Measurements from ENCODE around the gene ARAP1.

DNA sequence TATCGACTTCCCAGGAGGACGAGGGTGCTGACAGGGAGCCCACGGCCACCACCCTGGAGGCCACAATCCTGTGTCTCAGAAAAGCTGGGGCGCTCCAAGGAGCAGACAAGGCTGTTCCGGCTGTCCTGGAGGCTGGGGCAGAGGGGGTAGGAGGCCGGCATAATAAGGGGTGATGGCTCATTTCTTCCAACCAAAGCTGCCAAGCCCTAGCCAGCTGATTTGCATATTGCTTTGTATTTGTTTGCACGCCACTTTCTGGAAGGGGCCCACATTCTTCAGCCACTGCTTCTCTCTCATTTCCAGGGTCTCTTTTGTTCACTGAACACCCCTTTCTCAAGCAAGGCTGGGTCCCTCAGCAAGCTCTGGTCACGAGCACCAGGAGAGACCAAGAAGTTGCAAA, 82.7 kb downstream of the ARAP1 start:
- TF ChIP-seq GATA2 (IDR thresholded peaks at IDR 0.05; ENCODE audit: insufficient read depth, insufficient read length, low read depth, low read length) (no peak), POLR2A (IDR thresholded peaks at IDR 0.05; ENCODE audit: low read depth, low read length) (no peak), EZH2 (IDR thresholded peaks at IDR 0.05; ENCODE audit: borderline replicate concordance, low read depth, low read length, severe bottlenecking) (no peak)
- TF ChIP-seq, protein P1, sequence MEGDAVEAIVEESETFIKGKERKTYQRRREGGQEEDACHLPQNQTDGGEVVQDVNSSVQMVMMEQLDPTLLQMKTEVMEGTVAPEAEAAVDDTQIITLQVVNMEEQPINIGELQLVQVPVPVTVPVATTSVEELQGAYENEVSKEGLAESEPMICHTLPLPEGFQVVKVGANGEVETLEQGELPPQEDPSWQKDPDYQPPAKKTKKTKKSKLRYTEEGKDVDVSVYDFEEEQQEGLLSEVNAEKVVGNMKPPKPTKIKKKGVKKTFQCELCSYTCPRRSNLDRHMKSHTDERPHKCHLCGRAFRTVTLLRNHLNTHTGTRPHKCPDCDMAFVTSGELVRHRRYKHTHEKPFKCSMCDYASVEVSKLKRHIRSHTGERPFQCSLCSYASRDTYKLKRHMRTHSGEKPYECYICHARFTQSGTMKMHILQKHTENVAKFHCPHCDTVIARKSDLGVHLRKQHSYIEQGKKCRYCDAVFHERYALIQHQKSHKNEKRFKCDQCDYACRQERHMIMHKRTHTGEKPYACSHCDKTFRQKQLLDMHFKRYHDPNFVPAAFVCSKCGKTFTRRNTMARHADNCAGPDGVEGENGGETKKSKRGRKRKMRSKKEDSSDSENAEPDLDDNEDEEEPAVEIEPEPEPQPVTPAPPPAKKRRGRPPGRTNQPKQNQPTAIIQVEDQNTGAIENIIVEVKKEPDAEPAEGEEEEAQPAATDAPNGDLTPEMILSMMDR (IDR thresholded peaks at IDR 0.05; ENCODE audit: extremely low read depth in 1 of 2, insufficient read depth in 1 of 2, low read depth in 1 of 2, low read length in 2 of 2): no peak
- TF ChIP-seq, protein P2, sequence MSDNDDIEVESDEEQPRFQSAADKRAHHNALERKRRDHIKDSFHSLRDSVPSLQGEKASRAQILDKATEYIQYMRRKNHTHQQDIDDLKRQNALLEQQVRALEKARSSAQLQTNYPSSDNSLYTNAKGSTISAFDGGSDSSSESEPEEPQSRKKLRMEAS (IDR thresholded peaks at IDR 0.05; ENCODE audit: insufficient read depth, insufficient read length): no peak
